Right lobe of liver (tissue), 4 donors: Measurements from ENCODE around the gene SLC38A8.

Experiments
- CTCF ChIP-seq, 4 donors: fragments of 200-600 bp in 3 of 4; fragments of 450-650 bp in 1 of 4; IDR thresholded peaks; one replicate each; pipeline versions ENCODE4 v1.5.1 to v1.8.0; 2016 to 2022; ENCODE audit warnings: antibody characterized with exemption in 4 of 4, mild to moderate bottlenecking in 2 of 4
- POLR2A ChIP-seq: fragments of 450-650 bp; IDR thresholded peaks from one replicate; pipeline ENCODE4 v1.6.1; 2017; ENCODE audit warnings: antibody characterized with exemption, mild to moderate bottlenecking
- donor health status: DM: no; HTN: no; CAD: no.
- donor health status: DM: no; HTN: no; CAD: no.
- donor health status: DM: no; HTN: yes; CAD: no.

DNA sequence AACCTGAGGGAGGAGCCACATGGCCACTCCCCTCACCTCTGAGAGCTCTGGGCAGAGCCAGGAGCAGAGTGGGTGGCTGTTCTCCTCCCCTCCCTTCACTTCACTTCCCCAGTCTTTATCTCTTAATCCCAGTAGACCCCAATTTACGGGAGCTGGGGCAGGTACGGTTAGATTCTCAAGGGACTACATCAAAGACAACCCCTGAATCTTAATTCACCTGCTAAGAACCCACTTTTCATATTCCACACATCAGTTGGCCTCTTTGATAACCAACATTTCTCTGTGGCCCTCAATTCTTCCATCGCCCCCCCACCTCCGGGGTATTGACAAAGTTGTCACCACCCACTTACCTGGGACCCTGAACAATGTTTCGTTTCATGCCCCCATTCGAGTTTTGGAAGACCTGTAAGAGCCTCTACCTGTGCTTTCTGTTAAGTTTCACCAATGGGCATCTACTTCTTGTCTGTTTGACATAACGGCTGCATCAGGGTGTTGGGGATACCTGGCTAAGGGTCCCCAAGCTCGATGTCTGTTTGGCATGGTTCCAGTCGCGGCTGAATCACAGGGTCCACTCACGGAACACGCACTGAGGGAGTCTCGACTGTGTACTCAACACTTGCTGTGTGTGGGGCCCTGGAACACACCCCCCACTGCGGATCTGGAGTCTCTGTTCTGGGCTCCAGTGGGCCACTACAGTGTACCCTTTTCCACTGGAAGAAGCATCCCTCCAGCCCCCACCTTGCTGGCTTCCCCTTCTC lies 27.8 kb downstream of the SLC38A8 start:
- TF ChIP-seq CTCF (IDR thresholded peaks at IDR 0.05): no peak
- TF ChIP-seq POLR2A: no peak
